A673 (cell line): ENCODE data around the gene CCDC9B.

Source experiments
- CTCF ChIP-seq: fragments of 300-800, 200-600 bp; sonication (generic); conservative IDR thresholded peaks from 2 replicates; pipeline ENCODE4 v1.5.1; 2017; ENCODE audit warnings: low read depth, mild to moderate bottlenecking, antibody characterized with exemption, low read length, moderate library complexity, mixed read lengths
- EZH2 ChIP-seq: fragments of 200-600 bp; sonication (generic); IDR thresholded peaks from 2 replicates; pipeline ENCODE4 v1.6.1; 2017; ENCODE audit warnings: borderline replicate concordance, low read depth, mild to moderate bottlenecking, mixed read lengths, antibody characterized with exemption, low read length; ENCODE audit not compliant: poor library complexity, severe bottlenecking

- TF ChIP-seq CTCF (peak; percentile 54), EZH2 (no peak)
These were observed 17.3 kb downstream of the CCDC9B start, which contains the start of gene INAFM2 for GRCh38 chr15:40323239-40323952.
